HEK293T (cell line): ENCODE measurements around the gene SLC10A7.

Experiments
- ARNT ChIP-seq: fragments of 450-650 bp; IDR thresholded peaks from 2 replicates; pipeline ENCODE4 v1.6.1; 2017; ENCODE audit warnings: mild to moderate bottlenecking
- FOXA1 ChIP-seq: fragments of 450-650 bp; IDR thresholded peaks from 2 replicates; pipeline ENCODE4 v1.6.1; 2016; ENCODE audit warnings: mild to moderate bottlenecking
- FOXK2 ChIP-seq: fragments of 450-650 bp; IDR thresholded peaks from 2 replicates; pipeline ENCODE4 v1.6.1; 2016; ENCODE audit warnings: mild to moderate bottlenecking
- SP1 ChIP-seq: fragments of 450-650 bp; IDR thresholded peaks from 2 replicates; pipeline ENCODE4 v1.6.1; 2017

GRCh38 chr4:146545102-146545501 is 23.4 kb upstream of the SLC10A7 start:
- TF ChIP-seq SP1 (no peak), ARNT (no peak), FOXA1 (no peak), FOXK2 (no peak)
